Stomach (tissue), 9 donors: ENCODE results near the gene RPL10. TPM values are rescaled to one million over a fixed set of nuclear protein-coding genes. Genes with fewer than 3 reads are reported as not detected.

Source experiments
- DNase-seq, 2 donors: peaks; one replicate each; pipeline versions ENCODE4 v3.0.0 to v3.0.0-alpha.2; 2013 to 2019
- H3K27ac ChIP-seq, 5 donors: fragments of 200-600 bp in 4 of 5; sonication (generic) in 4 of 5; one replicate each; pipeline ENCODE4 v1.5.1; 2013 to 2019; ENCODE audit warnings: mild to moderate bottlenecking in 1 of 5, moderate library complexity in 1 of 5
- H3K27me3 ChIP-seq, 3 donors: fragments of 200-600 bp; sonication (generic); one replicate each; pipeline ENCODE4 v1.5.1; 2017 to 2019; ENCODE audit warnings: mixed run types in 1 of 3
- H3K36me3 ChIP-seq, 4 donors: fragments of 200-600 bp; sonication (generic); 1 replicate in 3 of 4; 2 replicates in 1 of 4; pipeline ENCODE4 v1.5.1; 2016 to 2019
- H3K4me1 ChIP-seq, 4 donors: fragments of 200-600 bp; sonication (generic); one replicate each; pipeline ENCODE4 v1.5.1; 2016 to 2019
- H3K4me3 ChIP-seq, 4 donors: fragments of 200-600 bp; sonication (generic) in 3 of 4; one replicate each; pipeline ENCODE4 v1.5.1; 2016 to 2019; ENCODE audit warnings: mild to moderate bottlenecking in 1 of 4
- H3K9me3 ChIP-seq, 4 donors: fragments of 200-600 bp; sonication (generic); one replicate each; pipeline ENCODE4 v1.5.1; 2016 to 2019
- CTCF ChIP-seq, 7 experiments: fragments of 450-650 bp in 4 of 7; fragments of 200-600 bp in 3 of 7; sonication (generic) in 3 of 7; IDR thresholded peaks; one replicate each; pipeline ENCODE4 v1.5.1; 2016 to 2019; ENCODE audit warnings: antibody characterized with exemption in 7 of 7, control low read depth in 2 of 7, mild to moderate bottlenecking in 1 of 7
- EP300 ChIP-seq: sonication (generic); formaldehyde crosslinking; IDR thresholded peaks from one replicate; pipeline ENCODE4 v1.6.1; 2017; ENCODE audit warnings: antibody characterized with exemption
- POLR2A ChIP-seq, 4 donors: fragments of 450-650 bp; IDR thresholded peaks; one replicate each; pipeline ENCODE4 v1.6.1; 2016; ENCODE audit warnings: antibody characterized with exemption in 4 of 4, control low read depth in 2 of 4, mild to moderate bottlenecking in 1 of 4, moderate library complexity in 1 of 4
- POLR2AphosphoS5 ChIP-seq, 3 donors: sonication (generic); formaldehyde crosslinking; IDR thresholded peaks; one replicate each; pipeline ENCODE4 v1.6.1; 2016; ENCODE audit warnings: antibody characterized with exemption in 3 of 3
- WGBS, 5 donors: extraction: QIAGEN DNeasy Blood & Tissue Kit in 3 of 5; methylation state at CpG; one replicate each; pipeline versions ENCODE4 v1.1.5 to v1.1.7; 2013 to 2018; 5-methylcytosine and 5-hydroxymethylcytosine counted together
- intact Hi-C: fragments of 100-400 bp; cut with DNase I; formaldehyde crosslinking; loops from one replicate; pipeline ENCODE4 v1.15.1; 2023; ENCODE audit warnings: low total_unique reads
- polyA plus RNA-seq, 3 donors: library from polyadenylated mRNA; stranded (reverse); fragments of 200-250 nt; gene quantifications; one replicate each; pipeline ENCODE4 v1.2.3, GENCODE V29; 2013
- total RNA-seq, 5 donors: library from RNA; depleted of rRNA; stranded (reverse); fragments of >200 nt; gene quantifications; one replicate each; pipeline versions ENCODE4 v1.1.0 to v1.2.3, GENCODE V29; 2014 to 2016
- donor health status: healthy with polysubstance abuse.
- donor health status: Bipolar disorder and iron deficiency.
- donor health status: healthy.

RPL10 gene
- total and polyA plus RNA-seq, 8 donors = 783 to 8,616 (median 2,882) TPM

- peak within 1 kb of the TSS; percentile 53 to 99 (median 97) for H3K27ac ChIP-seq
- H3K4me3 ChIP-seq = peak within 1 kb of the TSS; percentile 59 to 85 (median 70)
- intact Hi-C loops = no loop called here
- peak in 2 of 3 donors; percentile 17 to 32 for TF ChIP-seq POLR2AphosphoS5 (IDR thresholded peaks at IDR 0.05)
- no peak for TF ChIP-seq EP300
- peak in 1 of 7 experiments; percentile 15 for TF ChIP-seq CTCF (IDR thresholded peaks at IDR 0.05)
- no peak for TF ChIP-seq POLR2A (IDR thresholded peaks at IDR 0.05)
- H3K27me3 ChIP-seq = no peaks in the 10 kb centered on the region
- peaks cover 0 to 9% (median 0%) of the 10 kb centered on the region in 4 donors for H3K36me3 ChIP-seq
- WGBS, 5 donors = 7 to 49% (median 20%) methylated on average over 53 to 91 of the region's 95 CpGs; no CpG with 5 or more reads in 1 of the 5 donors
- H3K9me3 ChIP-seq = no peaks in the 10 kb centered on the region
- DNase-seq = peak; percentile 53 to 73
- peaks cover 4 to 49% (median 38%) of the 10 kb centered on the region in 4 donors for H3K4me1 ChIP-seq
These were observed 23.6 kb upstream of the RPL10 start, which contains the start of gene FLNA for GRCh38 chrX:154374313-154375155. Gene FLNA (minus strand): TSS chrX:154374634. CDS start chrX:154371245, 3,389 bp downstream.

- H3K4me3 ChIP-seq = peak overlapping the region; percentile 59 to 85 (median 70)
- TF ChIP-seq POLR2AphosphoS5 (IDR thresholded peaks at IDR 0.05) = no peak
- no peak for TF ChIP-seq EP300
- TF ChIP-seq CTCF (IDR thresholded peaks at IDR 0.05) = no peak
- no peak for TF ChIP-seq POLR2A (IDR thresholded peaks at IDR 0.05)
- no peaks in the 10 kb centered on the region for H3K27me3 ChIP-seq
- H3K4me1 ChIP-seq = peaks cover 4 to 51% (median 39%) of the 10 kb centered on the region in 4 donors
- H3K36me3 ChIP-seq = peaks cover 0 to 8% (median 0%) of the 10 kb centered on the region in 4 donors
- H3K27ac ChIP-seq = peak overlapping the region in 4 of 5 donors; percentile 86 to 99 (median 98)
- no peaks in the 10 kb centered on the region for H3K9me3 ChIP-seq
- WGBS, 5 donors = 39 to 68% (median 50%) methylated on average over 6 to 10 of the region's 10 CpGs
- intact Hi-C loops = no loop called here
- no peak for DNase-seq
These were observed 23.0 kb upstream of the RPL10 start for GRCh38 chrX:154375156-154375504.

- peak in 1 of 2 donors; percentile 65 for DNase-seq
- Histone ChIP-seq H3K27ac (peak overlapping the region in 4 of 5 donors; percentile 97 to 99 (median 98)), H3K4me1 (peaks cover 4 to 57% (median 42%) of the 10 kb centered on the region in 4 donors), H3K36me3 (peaks cover 0 to 14% (median 3%) of the 10 kb centered on the region in 4 donors), H3K9me3 (no peaks in the 10 kb centered on the region), H3K27me3 (no peaks in the 10 kb centered on the region), H3K4me3 (no peak overlapping the region)
- intact Hi-C loops = no loop called here
- WGBS, 5 donors = 47 to 70% (median 60%) methylated on average over 3 of the region's 3 CpGs
- TF ChIP-seq EP300 (no peak), POLR2AphosphoS5 (IDR thresholded peaks at IDR 0.05) (no peak), CTCF (IDR thresholded peaks at IDR 0.05) (no peak), POLR2A (IDR thresholded peaks at IDR 0.05) (no peak)
These were observed 21.4 kb upstream of the RPL10 start for GRCh38 chrX:154376774-154377173.

- H3K27me3 ChIP-seq = no peaks in the 10 kb centered on the region
- H3K27ac ChIP-seq = peak overlapping the region; percentile 96 to 99 (median 98)
- DNase-seq = peak; percentile 70 to 83
- intact Hi-C loops = no loop called here
- no peaks in the 10 kb centered on the region for H3K9me3 ChIP-seq
- peaks cover 4 to 50% (median 31%) of the 10 kb centered on the region in 4 donors for H3K4me1 ChIP-seq
- WGBS, 5 donors = 0 to 46% (median 9%) methylated on average over 10 to 70 of the region's 79 CpGs
- peak overlapping the region; percentile 43 to 51 (median 44) for H3K4me3 ChIP-seq
- peak in 2 of 4 donors; percentile 34 to 48 for TF ChIP-seq POLR2A (IDR thresholded peaks at IDR 0.05)
- TF ChIP-seq EP300 = no peak
- peak; percentile 40 to 88 (median 84) for TF ChIP-seq POLR2AphosphoS5 (IDR thresholded peaks at IDR 0.05)
- no peak for TF ChIP-seq CTCF (IDR thresholded peaks at IDR 0.05)
- peaks cover 0 to 14% (median 7%) of the 10 kb centered on the region in 4 donors for H3K36me3 ChIP-seq
These were observed 19.9 kb upstream of the RPL10 start for GRCh38 chrX:154378059-154378798.
